ENCODE data around the gene STX16.

The STX16 gene

GRCh38 chr20:58709013-58709702 lies 58.1 kb downstream of the STX16 start:
- TF ChIP-seq, protein P1, sequence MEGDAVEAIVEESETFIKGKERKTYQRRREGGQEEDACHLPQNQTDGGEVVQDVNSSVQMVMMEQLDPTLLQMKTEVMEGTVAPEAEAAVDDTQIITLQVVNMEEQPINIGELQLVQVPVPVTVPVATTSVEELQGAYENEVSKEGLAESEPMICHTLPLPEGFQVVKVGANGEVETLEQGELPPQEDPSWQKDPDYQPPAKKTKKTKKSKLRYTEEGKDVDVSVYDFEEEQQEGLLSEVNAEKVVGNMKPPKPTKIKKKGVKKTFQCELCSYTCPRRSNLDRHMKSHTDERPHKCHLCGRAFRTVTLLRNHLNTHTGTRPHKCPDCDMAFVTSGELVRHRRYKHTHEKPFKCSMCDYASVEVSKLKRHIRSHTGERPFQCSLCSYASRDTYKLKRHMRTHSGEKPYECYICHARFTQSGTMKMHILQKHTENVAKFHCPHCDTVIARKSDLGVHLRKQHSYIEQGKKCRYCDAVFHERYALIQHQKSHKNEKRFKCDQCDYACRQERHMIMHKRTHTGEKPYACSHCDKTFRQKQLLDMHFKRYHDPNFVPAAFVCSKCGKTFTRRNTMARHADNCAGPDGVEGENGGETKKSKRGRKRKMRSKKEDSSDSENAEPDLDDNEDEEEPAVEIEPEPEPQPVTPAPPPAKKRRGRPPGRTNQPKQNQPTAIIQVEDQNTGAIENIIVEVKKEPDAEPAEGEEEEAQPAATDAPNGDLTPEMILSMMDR (IDR thresholded peaks at IDR 0.05; ENCODE audit: borderline replicate concordance, insufficient read depth, low read depth, low read length), result no peak
- no peak overlapping the region for H3K4me3 ChIP-seq (ENCODE audit: low read depth, low read length)

- TF ChIP-seq, protein P1 (IDR thresholded peaks at IDR 0.05; ENCODE audit: borderline replicate concordance, insufficient read depth, low read depth, low read length), result no peak
Observed at GRCh38 chr20:58709703-58710039, 58.6 kb downstream of the STX16 start.

DNA sequence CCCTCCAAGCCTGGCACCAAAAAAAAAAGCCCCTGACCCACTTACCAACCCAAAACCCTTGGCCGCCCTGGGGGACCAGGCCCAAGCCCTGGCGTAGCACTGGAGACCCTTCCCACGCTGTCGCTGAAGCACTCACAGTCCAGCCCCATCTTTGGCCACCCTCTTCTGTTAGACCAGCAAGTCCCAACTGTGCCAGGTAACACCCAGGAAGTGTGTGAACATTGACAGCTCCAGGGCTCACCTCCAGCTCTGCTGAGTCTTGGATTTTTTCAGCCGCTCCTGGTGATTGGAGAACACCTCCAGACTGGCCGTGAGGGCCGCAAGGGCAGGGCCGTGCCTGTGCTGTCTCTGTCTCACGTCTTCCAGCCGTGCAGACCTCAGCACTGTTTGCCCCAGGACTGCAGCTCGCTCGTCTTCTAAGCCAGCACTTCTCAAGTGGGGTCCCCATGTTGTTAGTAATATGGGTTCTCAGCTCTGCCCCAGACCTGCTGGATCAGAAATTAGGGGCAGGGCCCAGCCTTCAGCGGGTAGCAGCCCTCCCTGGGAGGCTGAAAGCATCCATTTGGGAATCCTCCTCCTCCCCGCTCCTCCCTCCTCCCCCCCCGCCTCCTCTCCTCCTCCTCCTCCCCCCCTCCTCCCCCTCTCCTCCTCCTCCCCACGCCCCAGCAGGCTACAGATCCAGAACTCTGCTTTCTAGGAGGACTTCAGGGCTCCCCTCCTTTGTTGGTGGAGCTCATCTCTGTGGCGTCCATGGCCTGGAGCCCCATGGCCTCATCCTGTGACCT lies 59.6 kb downstream of the STX16 start:
- TF ChIP-seq, protein P1 (IDR thresholded peaks at IDR 0.05; ENCODE audit: borderline replicate concordance, insufficient read depth, low read depth, low read length), result no peak

More at GRCh38 chr20:58709703-58710039, 58.6 kb downstream of the STX16 start:
- H3K4me3 ChIP-seq (ENCODE audit: low read depth, low read length), result no peak overlapping the region

GRCh38 chr20:58711266-58712051 lies 60.4 kb downstream of the STX16 start:
- no peak overlapping the region for H3K4me3 ChIP-seq (ENCODE audit: low read depth, low read length)
- TF ChIP-seq, protein P1 (IDR thresholded peaks at IDR 0.05; ENCODE audit: borderline replicate concordance, insufficient read depth, low read depth, low read length), result no peak

More for the DNA sequence above, 59.6 kb downstream of the STX16 start:
- H3K4me3 ChIP-seq (ENCODE audit: low read depth, low read length), result no peak overlapping the region

GRCh38 chr20:58712151-58712791 lies 61.2 kb downstream of the STX16 start:
- no peak overlapping the region for H3K4me3 ChIP-seq (ENCODE audit: low read depth, low read length)
- TF ChIP-seq, protein P1 (IDR thresholded peaks at IDR 0.05; ENCODE audit: borderline replicate concordance, insufficient read depth, low read depth, low read length), result no peak

GRCh38 chr20:58712806-58713731 lies 62.0 kb downstream of the STX16 start:
- TF ChIP-seq, protein P1 (IDR thresholded peaks at IDR 0.05; ENCODE audit: borderline replicate concordance, insufficient read depth, low read depth, low read length), result no peak
- no peak overlapping the region for H3K4me3 ChIP-seq (ENCODE audit: low read depth, low read length)

All from GM12875 (cell line).